Thoracic aorta (tissue), 2 donors: Measurements from ENCODE around the gene GLYR1. TPM values are rescaled to one million over a fixed set of nuclear protein-coding genes. Genes with fewer than 3 reads are reported as not detected.

Source experiments
- ATAC-seq: fragments of 150-250 bp; one replicate; pipeline ENCODE4 v1.8.0; 2017; ENCODE audit warnings: low read depth; ENCODE audit not compliant: insufficient number of reproducible peaks, low FRiP score
- DNase-seq: peaks from one replicate; pipeline ENCODE4 v3.0.0-alpha.2; 2020; ENCODE audit warnings: low spot score
- H3K27ac ChIP-seq, 2 donors: fragments of 200-600 bp; sonication (generic); 1 replicate in 1 of 2; 2 replicates in 1 of 2; pipeline ENCODE4 v1.5.1; 2016; ENCODE audit warnings: mild to moderate bottlenecking in 2 of 2, moderate library complexity in 2 of 2
- H3K27me3 ChIP-seq: fragments of 200-600 bp; sonication (generic); replicated peaks from 2 replicates; pipeline ENCODE4 v1.6.0; 2016; ENCODE audit warnings: mild to moderate bottlenecking; ENCODE audit not compliant: insufficient read depth
- H3K36me3 ChIP-seq: fragments of 200-600 bp; sonication (generic); one replicate; pipeline ENCODE4 v1.5.1; 2016
- H3K4me1 ChIP-seq, 2 donors: fragments of 200-600 bp; sonication (generic); 1 replicate in 1 of 2; 2 replicates in 1 of 2; pipeline versions ENCODE4 v1.5.1 to v1.6.0; 2016; ENCODE audit warnings: low read depth in 2 of 2, mild to moderate bottlenecking in 1 of 2; ENCODE audit not compliant: control insufficient read depth in 1 of 2
- H3K4me3 ChIP-seq: fragments of 200-600 bp; sonication (generic); 2 replicates; pipeline ENCODE4 v1.5.1; 2016; ENCODE audit warnings: mild to moderate bottlenecking
- H3K9me3 ChIP-seq: fragments of 200-600 bp; sonication (generic); 2 replicates; pipeline ENCODE4 v1.5.1; 2016
- CTCF ChIP-seq: fragments of 200-600 bp; sonication (generic); IDR thresholded peaks from one replicate; pipeline ENCODE4 v1.5.1; 2019; ENCODE audit warnings: antibody characterized with exemption
- total RNA-seq, 2 donors: library from RNA; depleted of rRNA; stranded (reverse); fragments of >200 nt; gene quantifications; one replicate each; pipeline versions ENCODE4 v1.1.0 to v1.2.3, GENCODE V29; 2016

Gene GLYR1
- total RNA-seq, 2 donors from 2014 or later: 28.4 to 59.5 TPM

DNA sequence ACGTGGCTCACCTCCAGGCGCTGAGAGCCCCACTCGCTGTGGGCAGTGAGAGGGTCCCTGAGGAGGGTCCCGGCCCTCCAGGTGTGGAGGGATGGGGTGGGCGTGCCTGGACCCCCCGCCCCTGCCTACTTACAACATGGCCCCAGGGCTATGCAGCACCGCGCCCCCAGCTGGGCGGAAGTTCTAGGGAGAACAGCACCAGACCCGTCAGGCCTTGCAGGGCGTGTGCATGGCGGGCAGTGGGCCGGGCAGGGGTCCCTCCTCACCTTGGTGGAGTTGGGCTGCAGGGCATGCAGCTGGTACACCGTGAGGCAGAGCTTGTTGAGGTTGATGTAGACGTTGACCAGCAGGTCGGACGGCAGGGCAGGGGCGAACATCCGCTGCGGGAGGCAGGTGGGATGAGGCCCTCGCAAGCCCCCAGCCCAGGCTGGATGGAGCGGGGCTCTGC lies 49.3 kb downstream of the GLYR1 start:
- Histone ChIP-seq H3K4me1 (peaks cover 9 to 12% of the 10 kb centered on the region in 2 donors), H3K27me3 (no peaks in the 10 kb centered on the region), H3K36me3 (peaks cover 5% of the 10 kb centered on the region), H3K27ac (no peak overlapping the region), H3K9me3 (no peaks in the 10 kb centered on the region), H3K4me3 (no peak overlapping the region)
- no peak for TF ChIP-seq CTCF
- ATAC-seq (no peak), DNase-seq (no peak)

DNA sequence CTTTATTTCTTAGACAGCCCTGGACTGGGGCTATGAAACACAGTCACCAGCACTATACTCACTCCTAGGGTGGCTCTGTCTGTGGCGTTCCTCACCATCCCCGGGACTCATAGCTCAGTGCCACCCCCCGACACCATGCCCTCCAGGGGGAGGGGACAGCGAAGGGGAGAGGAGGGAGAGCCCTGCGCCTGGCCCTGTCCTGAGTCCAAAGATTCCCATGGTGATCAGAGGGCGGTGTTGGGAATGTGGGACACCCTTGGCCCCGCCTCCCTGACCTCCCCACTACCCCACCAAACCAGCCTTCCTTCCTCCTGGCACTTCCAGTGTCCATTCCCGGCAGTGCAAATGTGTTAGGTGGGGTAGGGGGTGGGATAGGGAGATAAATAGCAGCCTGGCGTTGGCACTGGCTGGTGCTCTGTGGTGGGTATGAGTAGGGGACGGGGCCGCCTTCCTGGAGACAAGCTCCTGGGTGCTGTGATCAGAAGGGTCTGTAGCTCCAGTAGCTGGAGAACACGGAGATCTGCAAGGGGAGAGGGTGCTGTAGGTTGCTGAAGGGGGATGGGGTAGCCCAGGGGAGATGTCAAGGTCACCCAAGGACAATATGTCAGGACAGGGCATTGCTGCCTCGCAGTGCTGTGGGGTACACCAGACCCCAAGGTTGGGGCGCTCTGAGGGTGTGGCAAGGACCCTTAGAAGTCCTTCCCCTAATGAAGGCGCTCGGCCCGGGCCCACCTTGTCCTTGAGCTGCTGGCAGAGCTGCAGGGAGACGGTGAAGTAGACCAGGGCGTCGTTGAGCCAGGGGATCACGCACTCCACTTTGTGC lies 49.9 kb downstream of the GLYR1 start:
- no peaks in the 10 kb centered on the region for H3K27me3 ChIP-seq
- H3K4me3 ChIP-seq: no peak overlapping the region
- no peaks in the 10 kb centered on the region for H3K9me3 ChIP-seq
- no peak for TF ChIP-seq CTCF
- DNase-seq (no peak), ATAC-seq (no peak)
- peaks cover 5% of the 10 kb centered on the region for H3K36me3 ChIP-seq
- H3K27ac ChIP-seq: no peak overlapping the region
- peaks cover 9 to 12% of the 10 kb centered on the region in 2 donors for H3K4me1 ChIP-seq

GRCh38 chr16:4795828-4796572 lies 51.1 kb downstream of the GLYR1 start:
- DNase-seq (no peak), ATAC-seq (no peak)
- Histone ChIP-seq H3K4me1 (peaks cover 0 to 3% of the 10 kb centered on the region in 2 donors), H3K36me3 (peaks cover 5% of the 10 kb centered on the region), H3K9me3 (no peaks in the 10 kb centered on the region), H3K27me3 (no peaks in the 10 kb centered on the region), H3K4me3 (no peak overlapping the region), H3K27ac (no peak overlapping the region)
- no peak for TF ChIP-seq CTCF

DNA sequence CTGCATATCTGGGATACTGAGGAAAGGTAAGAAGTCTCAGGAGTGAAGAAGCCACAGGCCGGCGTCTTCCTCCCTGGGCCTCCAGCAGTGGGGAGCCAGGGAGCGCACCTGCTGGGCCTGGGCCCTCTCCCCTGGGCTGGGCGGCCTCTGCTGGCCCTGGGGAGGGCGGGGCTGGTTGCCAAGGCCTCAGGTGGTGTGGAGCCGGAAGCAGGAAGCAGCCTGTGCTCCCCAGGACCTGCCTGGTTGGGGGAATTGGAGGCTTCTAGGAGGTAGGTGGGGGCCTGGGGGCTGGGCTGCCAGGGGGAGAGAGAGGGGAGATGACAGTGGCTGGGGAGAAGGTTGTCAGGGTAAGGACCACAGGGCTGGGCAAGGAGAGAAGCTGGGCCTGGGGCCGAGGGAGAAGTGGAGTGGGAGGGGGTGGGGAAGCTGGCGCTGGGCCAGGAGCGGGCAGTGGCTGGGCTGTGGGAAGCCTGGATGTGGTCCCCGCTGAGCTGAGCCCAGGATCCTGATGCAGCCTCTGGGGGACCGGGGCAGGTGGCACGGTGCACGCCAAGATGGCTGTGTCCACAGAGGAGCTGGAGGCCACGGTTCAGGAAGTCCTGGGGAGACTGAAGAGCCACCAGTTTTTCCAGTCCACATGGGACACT lies 51.8 kb downstream of the GLYR1 start, which contains the start of gene SMIM22:
SMIM22 (plus strand) TSS at position 189 of the 647 bp plus-strand sequence; CDS start at position 555, 366 bp downstream.
- no peak within 1 kb of the TSS for H3K4me3 ChIP-seq

More for the DNA sequence above, 51.8 kb downstream of the GLYR1 start, which contains the start of gene SMIM22:
- Histone ChIP-seq H3K27ac (no peak within 1 kb of the TSS), H3K4me1 (no peaks in the 10 kb centered on the region), H3K36me3 (peaks cover 5% of the 10 kb centered on the region), H3K9me3 (no peaks in the 10 kb centered on the region), H3K27me3 (no peaks in the 10 kb centered on the region)
- no peak for TF ChIP-seq CTCF
- no peak for DNase-seq
- no peak for ATAC-seq
